Activated CD8-positive, alpha-beta T cell treated with anti-CD3 and anti-CD28 coated beads, Interleukin-2, amount 10 ng/mL, durations not matched to agents 7 days and 5 days (primary cell): ENCODE results near the gene EFCAB5. TPM values are rescaled to one million over a fixed set of nuclear protein-coding genes. Genes with fewer than 3 reads are reported as not detected.
"Not testable (repeated sequence)": the region's sequence is repeated elsewhere in the genome, so short reads cannot be mapped to it uniquely, and the experiment has no call there.

Experiments
- ATAC-seq: fragments of 150-1000 bp; cut with Tn5 transposase; one replicate; pipeline ENCODE4 v1.10.0; 2021; ENCODE audit warnings: moderate library complexity
- CTCF ChIA-PET: fragments of 350-600 bp; sonication (Branson Sonifier 250); formaldehyde crosslinking; loops from one replicate; lab custom pipeline; 2021; ENCODE audit warnings: antibody characterized with exemption; lab: Charles Lee
- POLR2A ChIA-PET: fragments of 350-600 bp; sonication (Branson Sonifier 250); formaldehyde crosslinking; loops from one replicate; lab custom pipeline; 2021; ENCODE audit warnings: antibody characterized with exemption; lab: Charles Lee
- DNase-seq: peaks from one replicate; pipeline ENCODE4 v3.0.0-alpha.2; 2020
- H3K27ac Mint-ChIP-seq: one replicate; pipeline ENCODE4 v1.8.0; 2021; ENCODE audit warnings: mild to moderate bottlenecking, mixed read lengths
- H3K27me3 Mint-ChIP-seq: one replicate; pipeline ENCODE4 v1.8.0; 2021; ENCODE audit warnings: low read depth, mixed read lengths
- H3K36me3 Mint-ChIP-seq: one replicate; pipeline ENCODE4 v1.8.0; 2021; ENCODE audit warnings: low read depth, mixed read lengths
- H3K4me1 Mint-ChIP-seq: one replicate; pipeline ENCODE4 v1.8.0; 2021; ENCODE audit warnings: low read depth, mixed read lengths
- H3K4me3 Mint-ChIP-seq: one replicate; pipeline ENCODE4 v1.8.0; 2021; ENCODE audit warnings: mild to moderate bottlenecking, mixed read lengths
- H3K9me3 Mint-ChIP-seq: one replicate; pipeline ENCODE4 v1.8.0; 2022; ENCODE audit warnings: mixed read lengths; ENCODE audit not compliant: insufficient read depth
- total RNA-seq, 2 experiments: library from RNA; stranded (reverse); gene quantifications; one replicate each; pipeline ENCODE4 v1.2.3, GENCODE V29; 2021

EFCAB5 gene
- total RNA-seq, 2 experiments from 2014 or later: 1.3 to 1.6 TPM

- Mint-ChIP-seq H3K36me3 (peaks cover 6% of the 10 kb centered on the region), H3K4me1 (peaks cover 3% of the 10 kb centered on the region), H3K4me3 (no peak overlapping the region), H3K27me3 (no peaks in the 10 kb centered on the region), H3K9me3 (no peaks in the 10 kb centered on the region), H3K27ac (no peak overlapping the region)
- ChIA-PET POLR2A (no interaction called here), CTCF (interaction anchor here (2.4 kb wide), 1 partner anchor 12 kb away, joined by 23 read pairs; the partner anchor contains the start of gene SSH2)
- ATAC-seq (no peak), DNase-seq (no peak)
Observed at GRCh38 chr17:29918922-29919856, 22.2 kb upstream of the EFCAB5 start.

- no peak overlapping the region for H3K27ac Mint-ChIP-seq
- H3K9me3 Mint-ChIP-seq: no peaks in the 10 kb centered on the region
- DNase-seq (no peak), ATAC-seq (no peak)
- ChIA-PET POLR2A (no interaction called here), CTCF (interaction anchor here (1.2 to 2.3 kb wide), 2 partner anchors 12 to 115 kb away, joined by 3 to 8 read pairs; no protein-coding TSS in a partner anchor)
- peaks cover 7% of the 10 kb centered on the region for H3K36me3 Mint-ChIP-seq
- H3K4me1 Mint-ChIP-seq: peaks cover 16% of the 10 kb centered on the region
- no peaks in the 10 kb centered on the region for H3K27me3 Mint-ChIP-seq
- no peak overlapping the region for H3K4me3 Mint-ChIP-seq
Observed at GRCh38 chr17:29924786-29925185, 16.6 kb upstream of the EFCAB5 start.

DNA sequence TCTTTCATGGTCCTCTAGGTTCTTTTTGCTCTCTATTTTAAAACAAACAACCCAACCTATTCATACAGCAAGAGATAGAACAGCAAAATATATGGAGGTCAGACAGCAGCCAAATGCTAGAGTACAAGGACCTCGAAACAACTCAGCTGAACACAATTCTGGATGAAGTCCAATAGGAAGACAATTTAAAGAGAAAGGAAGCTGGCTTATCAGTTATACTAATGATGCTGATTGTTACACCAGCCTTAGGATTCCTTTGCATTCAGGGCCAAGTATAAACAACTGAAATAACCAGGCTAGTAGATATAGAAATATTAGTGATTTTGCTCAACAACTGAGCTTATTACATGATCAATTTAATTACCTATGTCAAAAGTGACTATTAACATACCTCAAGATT is 13.9 kb upstream of the EFCAB5 start:
- CTCF ChIA-PET: interaction anchor here (0.8 to 1.3 kb wide), 4 partner anchors 21 to 310 kb away, joined by 3 to 9 read pairs (median 5); no protein-coding TSS in a partner anchor
- Mint-ChIP-seq H3K9me3 (no peaks in the 10 kb centered on the region), H3K27ac (no peak overlapping the region), H3K4me3 (no peak overlapping the region), H3K36me3 (peaks cover 3% of the 10 kb centered on the region), H3K27me3 (no peaks in the 10 kb centered on the region), H3K4me1 (peaks cover 16% of the 10 kb centered on the region)
- no peak for DNase-seq
- no peak for ATAC-seq
- POLR2A ChIA-PET: no interaction called here

GRCh38 chr17:29929006-29929532 is 12.4 kb upstream of the EFCAB5 start:
- DNase-seq (peak; percentile 42), ATAC-seq (no peak)
- Mint-ChIP-seq H3K36me3 (peaks cover 3% of the 10 kb centered on the region), H3K4me3 (no peak overlapping the region), H3K27ac (no peak overlapping the region), H3K9me3 (no peaks in the 10 kb centered on the region), H3K27me3 (no peaks in the 10 kb centered on the region), H3K4me1 (peaks cover 16% of the 10 kb centered on the region)
- ChIA-PET CTCF (interaction anchor here (1.1 to 5.6 kb wide), 3 partner anchors 54 to 312 kb away, joined by 3 to 297 read pairs (median 43); no protein-coding TSS in a partner anchor), POLR2A (interaction anchor here (0.7 to 1.8 kb wide), 7 partner anchors 14 to 223 kb away, joined by 3 to 9 read pairs (median 4); no protein-coding TSS in a partner anchor)

DNA sequence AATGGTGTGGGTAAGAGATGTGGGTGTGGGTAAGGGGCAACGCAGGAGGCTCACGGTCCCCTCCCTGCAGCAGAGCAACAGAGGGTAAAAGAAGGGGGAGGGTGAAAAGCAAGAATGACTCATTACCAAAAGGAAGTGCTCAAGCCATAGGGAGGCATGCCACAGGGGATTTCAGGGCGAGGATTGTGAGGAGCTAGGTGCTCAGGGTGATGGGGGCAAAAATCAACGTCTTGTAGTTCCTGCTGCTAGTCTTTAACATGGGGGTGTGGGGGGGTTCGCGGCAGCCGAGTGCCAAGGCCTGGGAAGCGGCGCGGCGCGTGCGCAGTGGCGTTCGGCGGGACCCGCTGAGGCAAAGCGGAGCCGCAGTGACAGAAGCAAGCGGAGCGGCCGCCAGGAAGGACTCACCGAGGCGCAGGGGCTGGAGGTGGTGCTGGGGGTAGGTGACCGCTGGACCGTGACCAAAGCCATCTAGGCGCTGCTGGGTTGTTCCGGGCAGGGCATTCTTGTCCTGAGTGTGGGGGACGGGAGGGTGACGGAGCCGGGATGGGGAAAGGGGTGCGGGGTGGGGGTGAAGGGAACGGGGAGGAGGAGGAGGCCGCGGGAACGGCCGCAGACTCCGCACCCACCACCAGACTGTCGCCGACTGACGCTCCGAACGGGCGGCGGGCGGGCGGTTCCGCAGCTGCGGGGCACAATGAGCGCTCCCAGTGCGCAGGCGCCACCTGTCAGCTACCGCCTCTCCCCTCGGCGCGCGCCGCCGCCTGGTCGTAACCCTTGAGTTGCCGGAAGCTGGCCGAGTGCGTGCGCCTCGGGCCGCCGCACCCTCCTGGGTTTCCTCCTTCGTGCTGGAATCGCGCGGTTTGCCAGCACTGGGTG is 11.7 kb upstream of the EFCAB5 start, which contains the start of gene SSH2:
SSH2 (minus strand) TSS at position 696 of the 876 bp plus-strand sequence; CDS start at position 468, 228 bp downstream.
- peaks cover 16% of the 10 kb centered on the region for H3K4me1 Mint-ChIP-seq
- H3K27ac Mint-ChIP-seq: no peak within 1 kb of the TSS
- ChIA-PET POLR2A (interaction anchor here (0.5 to 2.8 kb wide), 14 partner anchors 14 to 338 kb away, joined by 3 to 20 read pairs (median 4); no protein-coding TSS in a partner anchor), CTCF (interaction anchor here (0.7 to 5.6 kb wide), 26 partner anchors 10 to 560 kb away, joined by 3 to 297 read pairs (median 9); partner anchors contain the start of gene EFCAB5)
- DNase-seq: peak; percentile 93
- no peak within 1 kb of the TSS for H3K4me3 Mint-ChIP-seq
- peaks cover 3% of the 10 kb centered on the region for H3K36me3 Mint-ChIP-seq
- peak; percentile 81 for ATAC-seq
- no peaks in the 10 kb centered on the region for H3K27me3 Mint-ChIP-seq
- H3K9me3 Mint-ChIP-seq: no peaks in the 10 kb centered on the region

- POLR2A ChIA-PET: interaction anchor here (0.5 to 2.8 kb wide), 17 partner anchors 21 to 342 kb away, joined by 3 to 20 read pairs (median 5); no protein-coding TSS in a partner anchor
- DNase-seq: peak; percentile 23
- peaks cover 16% of the 10 kb centered on the region for H3K4me1 Mint-ChIP-seq
- H3K9me3 Mint-ChIP-seq: no peaks in the 10 kb centered on the region
- CTCF ChIA-PET: interaction anchor here (0.7 to 5.6 kb wide), 67 partner anchors 8 to 560 kb away, joined by 3 to 297 read pairs (median 5); partner anchors contain the start of gene EFCAB5
- ATAC-seq: no peak
- H3K4me3 Mint-ChIP-seq: no peak overlapping the region
- H3K27me3 Mint-ChIP-seq: no peaks in the 10 kb centered on the region
- peaks cover 3% of the 10 kb centered on the region for H3K36me3 Mint-ChIP-seq
- H3K27ac Mint-ChIP-seq: no peak overlapping the region
Observed at GRCh38 chr17:29930409-29931010, 10.9 kb upstream of the EFCAB5 start.

DNA sequence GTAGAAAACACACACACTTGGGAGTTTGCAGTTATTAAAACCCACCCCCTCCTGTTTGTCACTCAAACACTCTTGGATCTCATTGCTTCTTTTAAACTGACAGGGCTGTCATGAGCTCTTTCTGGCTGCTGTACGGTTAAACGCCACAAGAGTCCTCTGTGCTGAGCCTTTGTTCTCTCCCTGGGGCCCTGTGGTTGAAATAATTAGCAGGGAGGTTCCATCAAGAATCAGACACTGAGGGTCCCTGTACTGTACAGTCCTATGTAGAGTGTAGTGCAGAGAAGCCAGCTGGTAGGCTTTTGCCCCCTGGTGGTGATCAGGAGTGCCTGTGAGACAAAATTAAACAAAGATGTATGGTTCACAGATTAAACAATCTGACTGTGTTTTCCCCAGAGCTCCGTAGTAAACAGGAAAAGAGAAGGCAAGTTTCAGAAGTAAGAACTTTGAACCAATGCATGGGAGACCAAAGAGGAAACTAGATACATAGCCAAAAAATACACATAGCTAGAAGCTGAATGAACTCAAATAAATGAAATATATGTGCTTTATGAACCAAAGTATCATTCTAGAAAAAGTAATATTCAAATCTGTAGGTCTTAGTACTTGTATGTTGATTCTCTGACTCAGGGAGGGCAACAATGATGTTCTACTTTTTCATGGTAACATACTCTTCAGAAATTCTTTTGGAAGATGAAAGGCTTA is 10.1 kb upstream of the EFCAB5 start:
- Mint-ChIP-seq H3K4me1 (peaks cover 16% of the 10 kb centered on the region), H3K27me3 (no peaks in the 10 kb centered on the region), H3K27ac (no peak overlapping the region), H3K9me3 (no peaks in the 10 kb centered on the region), H3K4me3 (no peak overlapping the region), H3K36me3 (peaks cover 3% of the 10 kb centered on the region)
- ATAC-seq (peak; percentile 80), DNase-seq (peak; percentile 84)
- POLR2A ChIA-PET: interaction anchor here (0.6 to 2.8 kb wide), 10 partner anchors 91 to 343 kb away, joined by 3 to 20 read pairs (median 4); no protein-coding TSS in a partner anchor
- CTCF ChIA-PET: interaction anchor here (0.6 to 5.6 kb wide), 79 partner anchors 9 to 1942 kb away, joined by 3 to 297 read pairs (median 5); partner anchors contain the start of gene EFCAB5

- no peaks in the 10 kb centered on the region for H3K36me3 Mint-ChIP-seq
- H3K9me3 Mint-ChIP-seq: no peaks in the 10 kb centered on the region
- H3K4me1 Mint-ChIP-seq: peaks cover 4% of the 10 kb centered on the region
- DNase-seq (no peak), ATAC-seq (no peak)
- H3K27ac Mint-ChIP-seq: no peak overlapping the region
- no peak overlapping the region for H3K4me3 Mint-ChIP-seq
- no peaks in the 10 kb centered on the region for H3K27me3 Mint-ChIP-seq
- POLR2A ChIA-PET: no interaction called here
- CTCF ChIA-PET: interaction anchor here (1.3 to 5.6 kb wide), 3 partner anchors 13 to 244 kb away, joined by 3 to 297 read pairs (median 3); no protein-coding TSS in a partner anchor
Observed at GRCh38 chr17:29933379-29933778, 8.1 kb upstream of the EFCAB5 start.

DNA sequence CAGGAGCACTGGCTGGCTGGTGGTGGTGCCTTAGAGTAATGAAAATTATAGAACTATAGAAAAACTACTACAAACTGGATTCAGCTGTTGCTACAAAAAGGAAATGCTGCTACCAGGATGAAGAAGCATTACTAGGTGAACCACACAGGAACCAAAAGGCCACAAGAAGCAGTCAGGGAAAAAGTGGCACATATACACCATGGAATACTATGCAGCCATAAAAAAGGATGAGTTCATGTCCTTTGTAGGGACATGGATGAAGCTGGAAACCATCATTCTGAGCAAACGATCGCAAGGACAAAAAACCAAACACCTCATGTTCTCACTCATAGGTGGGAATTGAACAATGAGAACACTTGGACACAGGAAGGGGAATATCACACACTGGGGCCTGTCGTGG is 5.5 kb upstream of the EFCAB5 start:
- H3K27me3 Mint-ChIP-seq: not testable (repeated sequence)

GRCh38 chr17:29936724-29937123 is 4.7 kb upstream of the EFCAB5 start:
- no peaks in the 10 kb centered on the region for H3K9me3 Mint-ChIP-seq
- ChIA-PET POLR2A (no interaction called here), CTCF (interaction anchor here (2.0 kb wide), 1 partner anchor 127 kb away, joined by 5 read pairs; no protein-coding TSS in a partner anchor)
- H3K27me3 Mint-ChIP-seq: no peaks in the 10 kb centered on the region
- H3K4me3 Mint-ChIP-seq: no peak overlapping the region
- no peak for ATAC-seq
- DNase-seq: no peak
- H3K4me1 Mint-ChIP-seq: no peaks in the 10 kb centered on the region
- H3K36me3 Mint-ChIP-seq: no peaks in the 10 kb centered on the region
- H3K27ac Mint-ChIP-seq: no peak overlapping the region

More for the DNA sequence above, 5.5 kb upstream of the EFCAB5 start:
- CTCF ChIA-PET: interaction anchor here (1.5 to 2.0 kb wide), 2 partner anchors 126 to 128 kb away, joined by 5 read pairs; no protein-coding TSS in a partner anchor
- H3K27ac Mint-ChIP-seq, H3K36me3 Mint-ChIP-seq, DNase-seq, POLR2A ChIA-PET, H3K4me3 Mint-ChIP-seq, H3K9me3 Mint-ChIP-seq, H3K4me1 Mint-ChIP-seq, ATAC-seq: not testable (repeated sequence)
